Brain pericyte (primary cell): ENCODE data around the gene KIF5C.

ENCODE experiments used
- DNase-seq: peaks from one replicate; pipeline ENCODE4 v3.0.0-alpha.2; 2012; ENCODE audit warnings: low read depth, low spot score

Gene KIF5C

GRCh38 chr2:148988337-148988736 lies 113.3 kb downstream of the KIF5C start:
- DNase-seq = no peak

GRCh38 chr2:148989882-148990493 lies 115.0 kb downstream of the KIF5C start:
- peak; percentile 18 for DNase-seq

DNA sequence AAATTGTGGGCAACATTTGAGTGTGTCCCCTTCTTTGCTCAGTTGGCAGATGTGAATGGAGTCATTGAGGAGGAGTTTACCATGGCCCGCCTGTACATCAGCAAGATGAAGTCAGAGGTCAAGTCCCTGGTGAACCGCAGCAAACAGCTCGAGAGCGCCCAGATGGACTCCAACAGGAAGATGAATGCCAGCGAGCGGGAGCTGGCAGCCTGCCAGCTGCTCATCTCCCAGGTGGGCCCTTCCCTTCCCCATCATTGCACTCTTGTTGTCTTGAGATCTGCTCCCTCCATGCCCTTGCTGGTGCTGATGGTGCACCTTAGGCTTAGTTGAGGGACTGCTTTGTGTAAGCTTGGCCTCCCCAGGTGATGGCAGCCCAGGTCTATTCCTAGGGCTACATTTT lies 115.9 kb downstream of the KIF5C start:
- DNase-seq = no peak

GRCh38 chr2:148992448-148992847 lies 117.4 kb downstream of the KIF5C start:
- no peak for DNase-seq

- no peak for DNase-seq
These were observed 118.3 kb downstream of the KIF5C start for GRCh38 chr2:148993351-148993750.

DNA sequence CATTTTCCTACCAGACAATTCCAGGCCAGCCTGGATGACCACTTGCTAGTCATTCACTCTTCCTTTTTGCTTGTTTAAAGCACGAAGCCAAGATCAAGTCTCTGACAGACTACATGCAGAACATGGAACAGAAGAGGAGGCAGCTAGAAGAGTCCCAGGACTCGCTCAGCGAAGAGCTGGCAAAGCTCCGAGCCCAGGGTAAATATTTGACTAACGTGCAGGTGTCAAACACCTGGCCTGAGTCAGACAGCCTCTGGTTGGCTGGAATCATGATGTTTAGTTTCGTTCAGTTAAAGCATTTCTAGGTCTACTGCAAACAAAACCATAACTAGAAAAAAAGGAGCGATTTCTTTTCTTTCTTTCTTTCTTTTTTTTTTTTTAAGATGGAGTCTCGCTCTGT lies 119.3 kb downstream of the KIF5C start:
- DNase-seq = no peak

DNA sequence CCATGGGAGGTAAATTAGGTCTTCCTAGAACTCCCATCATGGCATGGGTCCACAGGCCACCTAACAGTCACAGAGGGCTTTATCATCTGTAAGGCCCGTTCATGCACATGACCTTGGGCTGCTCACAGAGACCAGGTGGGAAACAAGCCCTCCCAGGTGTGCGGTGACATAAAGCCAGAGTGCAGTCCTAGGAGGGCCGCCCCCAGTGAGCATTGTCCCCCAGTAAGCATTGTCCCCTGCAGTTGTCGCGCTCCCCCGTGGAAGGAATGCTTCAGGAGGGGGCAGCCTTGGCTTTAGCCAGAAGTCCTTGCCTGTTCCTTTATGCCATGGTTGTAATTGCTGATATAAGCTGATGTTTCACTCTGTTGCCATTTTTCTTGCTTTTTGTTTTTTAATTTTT lies 121.8 kb downstream of the KIF5C start:
- no peak for DNase-seq

- DNase-seq = no peak
These were observed 123.3 kb downstream of the KIF5C start for GRCh38 chr2:148998165-148998830.

DNA sequence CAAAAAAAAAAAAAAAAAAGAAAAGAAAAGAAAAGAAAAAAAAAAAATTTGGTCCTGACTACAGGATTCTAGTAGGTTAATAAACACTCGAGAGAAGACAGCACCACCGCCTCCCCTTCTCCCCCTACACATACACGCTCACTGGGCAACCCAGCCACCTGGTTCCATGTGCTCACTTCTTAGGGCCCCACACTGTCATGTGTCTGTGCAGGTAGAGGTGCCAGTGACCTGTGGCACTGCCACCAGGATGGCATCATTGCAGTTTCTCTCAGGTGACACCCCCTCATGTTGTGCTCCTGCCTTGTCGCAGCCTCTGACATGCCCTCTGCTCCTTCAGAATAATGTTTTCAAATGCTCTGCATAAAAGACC lies 123.8 kb downstream of the KIF5C start:
- no peak for DNase-seq

DNA sequence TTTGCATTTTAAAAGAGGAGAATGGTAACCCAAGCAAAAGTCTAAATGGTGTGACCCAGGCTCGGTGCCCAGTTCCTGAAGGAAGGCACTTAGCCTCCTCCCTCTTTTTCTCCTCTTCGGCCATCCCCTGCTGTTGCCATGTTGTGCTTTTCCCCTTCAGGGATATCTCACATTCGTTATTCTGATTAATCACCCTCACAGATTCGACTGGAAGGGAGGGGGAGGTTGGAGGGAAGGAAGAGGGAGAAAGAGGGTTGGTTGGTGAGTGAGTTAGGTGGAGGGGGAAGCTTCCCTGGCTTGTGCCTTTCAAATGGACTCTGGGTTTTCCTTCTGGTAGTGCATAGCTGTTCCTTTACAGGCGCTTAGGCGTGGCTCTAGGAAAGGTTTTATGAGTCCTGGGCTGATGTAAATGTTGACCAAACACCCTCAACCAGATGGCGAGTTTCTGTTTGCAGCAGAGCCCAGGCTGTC lies 124.5 kb downstream of the KIF5C start:
- no peak for DNase-seq

GRCh38 chr2:149000158-149000938 lies 125.3 kb downstream of the KIF5C start:
- no peak for DNase-seq

- DNase-seq = no peak
These were observed 126.5 kb downstream of the KIF5C start for GRCh38 chr2:149001496-149001895.

DNA sequence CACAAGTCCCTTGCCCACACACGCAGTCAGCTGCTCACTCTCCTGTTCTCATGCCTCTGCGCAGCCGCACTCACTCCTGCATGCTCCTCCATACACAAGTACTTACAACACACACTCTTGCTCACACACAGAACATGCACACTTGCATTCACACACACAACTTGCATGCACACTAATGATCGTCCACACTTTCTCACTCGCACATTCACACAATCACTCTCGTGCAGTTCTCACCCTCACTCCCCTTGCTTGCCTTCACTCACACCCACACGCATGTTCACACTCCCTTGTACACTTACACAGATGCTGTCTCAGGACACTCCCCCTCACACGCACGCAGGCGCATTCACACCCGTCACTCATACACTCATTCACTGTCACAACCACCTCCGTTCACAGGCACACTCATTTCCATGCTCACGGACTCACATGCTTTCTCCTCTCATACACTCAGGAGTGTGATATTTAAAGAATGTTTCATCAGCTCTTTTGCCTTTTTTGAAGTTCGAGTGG lies 127.4 kb downstream of the KIF5C start:
- no peak for DNase-seq

- no peak for DNase-seq
These were observed 128.1 kb downstream of the KIF5C start for GRCh38 chr2:149002891-149003740.

DNA sequence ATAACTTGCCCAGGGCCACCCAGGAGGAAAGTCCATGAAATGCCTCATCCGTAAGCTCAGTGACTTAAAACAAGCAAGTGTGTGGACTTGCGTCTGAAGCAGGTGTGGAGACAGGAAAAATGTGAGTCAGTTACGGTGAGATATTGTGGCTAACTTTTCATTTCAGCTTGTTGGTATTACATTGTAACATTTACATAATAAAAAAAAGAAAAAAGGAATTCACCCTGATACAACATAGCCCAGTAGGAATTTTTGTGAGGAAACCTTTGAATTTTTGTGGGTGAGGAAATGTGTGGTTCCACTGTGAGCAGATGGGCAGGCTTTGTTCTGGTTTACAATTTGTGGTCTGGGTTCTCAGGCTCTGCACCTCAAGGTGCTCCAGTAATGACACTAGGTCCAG lies 129.8 kb downstream of the KIF5C start:
- no peak for DNase-seq

DNA sequence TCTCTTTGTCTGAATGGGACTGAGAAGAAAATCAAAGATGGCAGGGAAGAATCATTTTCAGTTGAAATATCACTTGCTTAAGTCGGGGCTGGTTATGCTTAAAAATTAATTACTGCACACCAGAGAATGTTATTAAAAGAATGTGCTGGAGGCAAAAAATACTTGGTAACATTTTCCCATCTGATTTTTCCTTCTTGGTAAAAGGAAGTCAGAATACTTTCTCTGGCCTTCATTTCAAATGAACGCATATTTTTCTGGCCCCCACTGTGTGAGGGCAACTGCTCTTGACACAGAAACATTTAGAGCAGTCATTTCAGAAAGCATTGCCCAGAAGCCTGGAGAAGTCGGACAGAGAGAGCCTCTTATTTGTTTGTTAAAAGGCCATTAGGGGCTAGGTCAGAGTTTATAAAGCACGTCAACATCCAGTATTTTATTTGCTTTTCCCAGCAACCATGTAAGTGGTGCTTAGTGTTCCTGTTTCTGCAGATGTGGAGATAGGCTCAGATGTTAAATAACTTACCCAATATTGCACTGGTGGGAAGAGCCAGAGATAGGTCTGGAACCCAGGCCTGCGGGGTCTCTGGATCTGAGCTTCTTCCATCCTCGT lies 130.5 kb downstream of the KIF5C start:
- DNase-seq = no peak

- no peak for DNase-seq
These were observed 132.0 kb downstream of the KIF5C start for GRCh38 chr2:149006883-149007543.

- no peak for DNase-seq
These were observed 133.4 kb downstream of the KIF5C start for GRCh38 chr2:149008381-149008780.

- no peak for DNase-seq
These were observed 134.8 kb downstream of the KIF5C start for GRCh38 chr2:149009576-149010461.

DNA sequence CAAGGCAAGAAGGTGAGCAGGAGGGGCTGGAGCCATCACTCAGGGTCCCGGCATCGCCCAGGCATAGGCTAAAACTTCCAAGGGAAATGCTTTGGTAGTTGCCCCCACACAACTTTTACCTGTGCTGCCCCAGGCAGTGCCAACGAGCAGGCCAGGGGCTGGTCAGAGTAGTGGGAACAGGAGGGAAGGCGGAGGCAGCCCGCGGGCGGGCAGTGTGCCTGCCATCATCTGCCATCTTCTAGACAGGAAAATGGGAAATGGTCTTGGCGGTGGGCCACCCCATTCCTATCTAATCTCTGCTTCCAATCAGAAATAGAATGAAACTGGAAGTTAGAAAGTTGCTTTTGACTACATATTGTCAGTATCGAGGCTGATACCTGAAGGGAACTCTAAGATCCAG lies 137.5 kb downstream of the KIF5C start:
- DNase-seq = no peak
